HG03342 (cell line): Measurements from ENCODE around the gene GHRH.
A peak's percentile ranks its signal among the peaks of the same experiment; 100 is the strongest.

Source experiments
- ATAC-seq: cut with Tn5 transposase; IDR thresholded peaks from one replicate; pipeline ENCODE4 v1.9.1; 2021; ENCODE audit warnings: mild to moderate bottlenecking, moderate library complexity; ENCODE audit not compliant: unreplicated experiment

The GHRH gene, protein sequence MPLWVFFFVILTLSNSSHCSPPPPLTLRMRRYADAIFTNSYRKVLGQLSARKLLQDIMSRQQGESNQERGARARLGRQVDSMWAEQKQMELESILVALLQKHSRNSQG

DNA sequence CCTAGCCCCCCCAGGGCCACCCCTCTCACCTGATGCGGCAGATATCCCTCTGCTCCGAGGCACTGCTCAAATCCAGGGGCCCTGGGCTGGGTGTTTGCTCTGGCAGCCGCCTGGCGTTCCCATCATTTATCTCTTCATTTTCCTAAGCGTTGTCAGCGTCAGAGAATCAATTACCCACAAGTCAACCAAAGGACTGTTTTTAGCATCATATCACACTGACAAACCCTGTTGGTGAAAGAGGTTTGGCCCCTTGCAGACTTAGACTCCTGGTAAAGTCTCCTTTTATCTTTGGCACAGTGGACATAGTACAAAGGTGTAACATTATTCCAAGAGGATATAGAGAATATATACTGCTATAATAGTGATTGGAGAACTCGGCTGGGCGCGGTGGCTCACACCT, at the start of gene GHRH:
Gene GHRH (minus strand): TSS at position 101 of the 400 bp plus-strand sequence. CDS start 4,925 bp downstream, outside the sequence.
- no peak for ATAC-seq

DNA sequence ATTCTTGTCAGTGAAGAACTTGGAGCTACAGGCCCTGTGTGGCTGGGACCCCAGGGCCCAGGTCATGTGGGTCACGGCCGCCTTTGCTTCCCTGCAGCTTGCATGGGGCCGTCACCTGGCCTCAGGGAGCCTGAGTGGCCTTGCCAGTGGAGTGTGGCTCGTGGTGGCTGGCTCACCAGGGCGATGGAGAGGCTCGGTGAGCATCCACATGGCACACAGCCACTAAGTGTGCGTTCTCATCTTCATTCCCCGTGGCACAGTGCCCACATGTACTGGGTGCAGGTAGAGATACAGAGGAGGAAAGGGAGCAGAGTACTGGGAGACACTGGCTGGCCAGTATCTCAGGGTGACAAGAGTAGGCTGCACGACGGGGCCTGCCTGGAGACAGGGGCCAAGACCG, 49.3 kb upstream of the GHRH start:
- ATAC-seq, result no peak

GRCh38 chr20:37309936-37310590, 48.4 kb upstream of the GHRH start:
- no peak for ATAC-seq

DNA sequence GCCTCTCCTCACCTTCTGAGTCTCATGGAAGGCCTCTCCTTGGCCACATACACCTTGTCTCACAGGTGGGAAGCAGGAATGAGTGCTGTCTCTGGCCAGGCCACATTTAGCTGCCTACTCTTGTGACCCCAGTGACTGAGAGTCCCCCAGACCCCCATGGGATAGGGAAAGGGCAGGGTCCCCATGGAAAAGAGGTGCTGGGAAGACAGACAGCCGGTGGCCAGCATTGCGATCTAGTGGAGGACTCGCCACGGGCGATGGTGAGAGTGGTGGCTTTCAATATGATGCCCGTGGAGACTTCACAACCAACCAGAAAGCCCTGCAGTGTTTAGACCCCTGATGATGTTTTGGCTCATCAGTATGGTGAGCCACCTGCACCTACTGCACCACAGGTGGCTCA, 47.7 kb upstream of the GHRH start:
- ATAC-seq, result no peak

- peak; percentile 82 for ATAC-seq
Observed at GRCh38 chr20:37308086-37309050, 46.8 kb upstream of the GHRH start.

DNA sequence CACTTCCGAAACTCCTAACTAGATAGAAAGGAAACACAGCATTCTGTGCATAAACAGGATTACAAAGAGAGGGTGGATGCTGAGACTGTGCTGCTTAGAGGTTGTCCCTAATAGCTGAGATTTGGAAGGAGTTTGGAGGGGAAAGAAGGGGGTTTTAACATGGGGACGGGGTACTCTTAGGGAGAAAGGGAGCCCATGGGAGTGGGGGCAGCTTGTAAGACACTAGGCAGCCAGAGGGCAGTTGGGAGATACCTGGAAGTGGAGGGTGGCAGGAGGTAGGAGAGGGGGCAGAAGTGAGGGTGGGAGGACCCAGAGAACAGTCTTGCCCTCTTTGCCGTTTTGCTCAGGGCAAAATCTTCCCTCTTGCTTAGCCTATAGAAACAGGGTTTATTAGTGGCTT, 44.2 kb upstream of the GHRH start:
- no peak for ATAC-seq

GRCh38 chr20:37305079-37305478, 43.5 kb upstream of the GHRH start:
- ATAC-seq, result no peak

- no peak for ATAC-seq
Observed at GRCh38 chr20:37303637-37304036, 42.0 kb upstream of the GHRH start.

GRCh38 chr20:37302981-37303380, 41.4 kb upstream of the GHRH start:
- no peak for ATAC-seq

DNA sequence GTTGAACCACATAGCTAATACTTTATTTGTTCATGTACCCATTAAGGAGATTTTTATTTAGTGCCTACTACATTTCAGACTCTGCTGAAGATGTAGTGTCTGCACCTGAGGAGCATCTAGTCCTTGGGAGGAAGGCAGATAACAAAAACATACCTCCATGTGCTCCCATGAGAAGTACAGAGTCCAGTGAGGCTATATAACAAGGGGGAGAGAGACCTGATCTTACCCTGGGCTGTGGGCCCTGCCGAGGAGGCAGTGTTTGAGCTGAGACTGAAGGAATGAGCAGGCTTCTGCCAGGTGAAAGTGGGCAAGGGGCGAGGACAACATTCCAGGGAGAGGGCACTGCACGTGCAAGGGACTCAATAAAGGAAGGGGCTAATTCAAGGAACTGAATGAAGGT, 39.9 kb upstream of the GHRH start:
- ATAC-seq, result no peak

- no peak for ATAC-seq
Observed at GRCh38 chr20:37301120-37301519, 39.5 kb upstream of the GHRH start.

DNA sequence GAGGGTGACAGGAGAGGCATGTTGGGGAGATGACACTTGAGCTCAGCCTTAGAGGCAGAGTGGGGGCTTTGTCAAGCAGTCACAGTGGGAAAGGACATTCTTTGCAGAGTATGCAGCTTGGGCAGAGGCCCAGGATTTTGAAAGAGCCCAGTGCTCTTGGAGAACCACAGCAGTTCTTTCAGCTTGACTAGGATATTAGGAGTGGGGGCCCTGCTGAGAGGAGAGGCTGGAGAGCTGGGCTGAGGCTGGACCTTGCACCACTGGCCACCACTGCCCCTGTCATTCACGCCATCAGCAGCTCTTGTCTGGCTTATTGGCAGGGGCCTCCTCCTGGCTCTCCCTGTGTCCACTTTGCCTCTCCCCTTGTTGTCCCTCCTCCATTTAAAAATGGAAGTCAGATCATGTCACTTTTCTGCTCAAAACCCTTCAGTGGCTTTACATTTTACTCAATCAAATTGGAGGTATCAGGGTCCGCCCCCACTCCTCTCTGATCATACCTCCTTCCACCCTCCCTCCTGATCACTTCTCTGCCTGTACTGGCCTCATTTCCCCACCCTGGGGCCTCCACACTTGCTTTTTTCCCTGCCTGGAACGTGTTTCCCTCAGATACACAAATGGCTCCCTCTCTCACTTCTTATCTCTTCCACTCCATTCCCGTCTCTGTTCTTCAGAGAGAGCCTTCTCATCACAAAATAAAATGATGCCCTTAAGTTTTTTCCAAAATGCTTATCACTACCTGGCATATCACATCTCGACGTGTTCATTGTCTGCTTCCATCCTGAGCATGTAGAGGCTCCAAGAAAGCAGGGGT, 38.3 kb upstream of the GHRH start:
- ATAC-seq, result no peak

GRCh38 chr20:37298190-37298939, 36.8 kb upstream of the GHRH start:
- ATAC-seq, result peak; percentile 49

DNA sequence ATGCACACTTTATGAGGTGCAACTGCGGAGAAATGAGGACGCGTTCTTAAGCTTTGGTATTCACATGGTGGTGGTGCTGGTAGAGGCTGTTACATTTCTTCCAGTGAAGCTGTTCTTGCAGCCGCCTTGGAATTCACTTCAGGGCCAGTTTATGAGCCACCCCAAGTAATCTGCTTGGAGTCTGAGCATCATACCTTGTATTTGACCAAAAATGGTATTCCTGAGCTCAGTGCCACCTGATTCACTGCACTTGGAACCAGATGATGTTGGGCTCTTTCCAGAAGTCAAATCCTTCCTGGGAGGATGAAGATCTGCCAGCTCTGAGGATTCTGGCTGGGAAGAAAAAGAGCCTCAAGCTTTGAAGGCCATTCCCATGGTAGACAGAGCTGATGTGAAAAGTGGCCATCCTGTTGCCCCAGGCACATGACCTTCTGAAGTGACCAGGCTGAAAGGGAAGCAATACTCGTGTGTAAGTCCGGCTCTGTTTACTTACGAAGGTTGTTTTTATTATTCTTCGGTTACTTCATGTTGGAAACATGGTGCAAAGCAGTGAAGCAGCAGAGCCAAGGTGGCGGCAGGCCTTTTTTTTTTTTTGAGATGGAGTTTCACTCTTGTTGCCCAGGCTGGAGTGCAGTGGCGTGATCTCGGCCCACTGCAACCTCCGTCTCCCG, 35.6 kb upstream of the GHRH start:
- ATAC-seq, result no peak

DNA sequence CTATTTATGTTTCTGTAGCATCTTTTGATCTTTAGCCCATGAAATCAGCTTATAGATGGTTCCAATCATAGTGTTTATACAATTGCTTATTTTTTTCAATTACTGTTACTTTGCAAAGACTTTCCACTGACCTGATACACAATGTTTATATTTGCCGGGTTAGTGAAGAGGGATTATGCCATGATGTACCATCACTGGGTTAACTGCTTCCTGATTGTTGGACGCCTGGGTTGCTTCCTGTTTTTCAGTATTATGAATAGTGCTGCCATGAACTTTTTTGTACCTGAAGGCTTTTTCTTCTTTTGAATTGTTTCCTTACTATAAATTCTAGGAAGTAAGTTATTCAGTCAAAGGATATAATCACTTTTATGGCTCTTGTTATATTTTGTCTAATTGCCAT, 34.8 kb upstream of the GHRH start:
- no peak for ATAC-seq

DNA sequence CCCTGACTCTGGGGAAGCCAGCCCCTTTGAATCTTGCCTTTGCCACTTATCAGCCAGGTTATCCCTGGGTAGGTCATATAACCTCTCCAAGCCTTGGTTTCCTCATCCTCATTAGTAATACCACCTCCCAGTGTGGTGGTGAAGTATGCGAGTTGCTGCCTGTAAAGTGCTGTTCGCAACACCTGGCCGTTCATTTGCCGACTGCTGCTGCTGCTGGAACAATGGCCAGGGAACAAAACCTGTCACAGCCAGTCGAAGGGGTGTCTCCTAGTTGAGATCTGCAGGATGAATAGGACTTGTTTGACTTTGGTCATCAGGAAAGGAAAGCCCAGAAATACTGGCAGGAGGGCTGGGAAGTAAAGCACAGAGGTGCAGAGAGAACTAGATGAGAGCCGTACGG, 34.0 kb upstream of the GHRH start:
- ATAC-seq, result no peak

- no peak for ATAC-seq
Observed at GRCh38 chr20:37295001-37295400, 33.4 kb upstream of the GHRH start.

GRCh38 chr20:37294262-37294981, 32.8 kb upstream of the GHRH start:
- ATAC-seq, result no peak

- no peak for ATAC-seq
Observed at GRCh38 chr20:37293301-37293943, 31.8 kb upstream of the GHRH start.
